BE2C (cell line): ENCODE results near the gene ZSCAN23. TPM values are rescaled to one million over a fixed set of nuclear protein-coding genes. Genes with fewer than 3 reads are reported as not detected.

Experiments used
- DNase-seq: peaks from one replicate; pipeline ENCODE4 v3.0.0-alpha.2; 2020
- H3K27me3 ChIP-seq: fragments of 250-450 bp; sonication (Bioruptor Pico); 2 replicates; pipeline ENCODE4 v1.5.1; 2020; ENCODE audit warnings: mild to moderate bottlenecking
- H3K36me3 ChIP-seq: fragments of 250-450 bp; sonication (Bioruptor Pico); 2 replicates; pipeline ENCODE4 v1.5.1; 2020; ENCODE audit warnings: mild to moderate bottlenecking
- H3K4me1 ChIP-seq: fragments of 250-450 bp; sonication (Bioruptor Pico); 2 replicates; pipeline ENCODE4 v1.5.1; 2020
- H3K4me3 ChIP-seq: 2 replicates; pipeline ENCODE4 v1.5.1; 2011; ENCODE audit warnings: low read depth, low read length
- H3K9me3 ChIP-seq: fragments of 250-450 bp; sonication (Bioruptor Pico); 2 replicates; pipeline ENCODE4 v1.5.1; 2020
- CTCF ChIP-seq: IDR thresholded peaks from 2 replicates; pipeline ENCODE4 v1.5.1; 2012; ENCODE audit warnings: mild to moderate bottlenecking, low read depth, low read length
- polyA plus RNA-seq: library from polyadenylated mRNA; unstranded; fragments of >200 nt; gene quantifications from one replicate; pipeline ENCODE4 v1.2.1, GENCODE V29; 2012; ENCODE audit warnings: low read depth, missing spikeins; ENCODE audit not compliant: insufficient read length, insufficient read depth

ZSCAN23 gene
- polyA plus RNA-seq = 3.9 TPM

DNA sequence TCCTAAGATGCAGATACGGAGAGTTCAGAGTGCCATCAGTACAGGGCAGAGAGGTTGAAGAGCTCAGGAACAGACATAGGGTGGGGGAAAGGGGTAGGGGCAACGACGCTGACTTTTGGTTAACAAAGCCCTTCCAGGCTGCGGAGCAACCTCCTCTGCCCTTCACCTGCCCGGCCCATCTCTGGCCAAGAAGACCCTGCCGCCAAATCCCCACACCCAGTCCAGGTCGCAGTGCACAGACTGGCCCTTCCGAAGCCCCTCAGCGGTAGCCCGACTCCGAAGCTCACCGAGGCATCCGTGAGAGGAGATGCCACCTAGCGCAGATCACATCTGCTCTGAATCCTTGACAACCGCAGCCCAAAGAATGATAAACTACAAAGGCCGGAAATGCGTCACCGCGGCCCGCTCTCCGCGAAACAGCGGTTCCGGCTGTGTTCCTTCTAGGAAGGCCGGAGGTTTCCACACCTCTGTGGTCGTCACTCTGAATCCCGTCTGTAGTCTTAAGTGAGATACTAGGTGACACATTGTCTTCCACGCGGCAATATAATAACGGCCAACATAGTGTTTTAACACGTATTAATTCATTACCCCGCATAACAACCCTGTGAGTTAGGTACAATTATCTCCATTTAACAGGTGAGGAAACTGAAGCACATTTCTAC is at the start of gene ZSCAN23:
TSS of gene ZSCAN23 (minus strand) at position 380 of the 662 bp plus-strand sequence. CDS start 7,225 bp downstream, outside the sequence.
- TF ChIP-seq CTCF = no peak
- Histone ChIP-seq H3K4me3 (peak within 1 kb of the TSS; percentile 93), H3K9me3 (no peaks in the 10 kb centered on the region; the same call in 1 of the 2 replicates), H3K36me3 (no peaks in the 10 kb centered on the region), H3K27me3 (peaks cover 3% of the 10 kb centered on the region; the same call in 1 of the 2 replicates), H3K4me1 (no peaks in the 10 kb centered on the region)
- peak; percentile 84 for DNase-seq

DNA sequence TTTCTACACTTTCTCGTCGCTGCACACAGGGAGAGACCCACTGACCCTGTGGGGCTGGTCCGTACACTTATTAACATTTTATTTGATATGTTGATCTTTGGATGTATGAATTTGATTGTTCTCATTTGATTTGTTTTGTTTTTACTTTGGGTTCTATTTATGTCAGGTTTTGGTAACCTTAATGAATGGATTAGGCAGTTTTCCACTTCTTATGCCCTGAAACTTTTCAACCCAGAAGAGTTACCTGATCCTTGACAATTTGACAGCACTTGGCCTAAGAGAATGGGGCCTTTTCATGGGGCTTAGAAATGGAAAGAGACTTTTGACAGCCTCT is 48.7 kb upstream of the ZSCAN23 start:
- DNase-seq = no peak
- no peak for TF ChIP-seq CTCF
- H3K4me3 ChIP-seq = no peak overlapping the region
- H3K27me3 ChIP-seq = no peaks in the 10 kb centered on the region
- no peaks in the 10 kb centered on the region for H3K36me3 ChIP-seq
- no peaks in the 10 kb centered on the region for H3K9me3 ChIP-seq
- no peaks in the 10 kb centered on the region for H3K4me1 ChIP-seq

GRCh38 chr6:28490205-28490890 is 47.1 kb upstream of the ZSCAN23 start:
- H3K4me1 ChIP-seq = no peaks in the 10 kb centered on the region
- H3K27me3 ChIP-seq = no peaks in the 10 kb centered on the region
- no peaks in the 10 kb centered on the region for H3K9me3 ChIP-seq
- peak overlapping the region; percentile 80 for H3K4me3 ChIP-seq
- no peaks in the 10 kb centered on the region for H3K36me3 ChIP-seq
- no peak for TF ChIP-seq CTCF
- DNase-seq = no peak

DNA sequence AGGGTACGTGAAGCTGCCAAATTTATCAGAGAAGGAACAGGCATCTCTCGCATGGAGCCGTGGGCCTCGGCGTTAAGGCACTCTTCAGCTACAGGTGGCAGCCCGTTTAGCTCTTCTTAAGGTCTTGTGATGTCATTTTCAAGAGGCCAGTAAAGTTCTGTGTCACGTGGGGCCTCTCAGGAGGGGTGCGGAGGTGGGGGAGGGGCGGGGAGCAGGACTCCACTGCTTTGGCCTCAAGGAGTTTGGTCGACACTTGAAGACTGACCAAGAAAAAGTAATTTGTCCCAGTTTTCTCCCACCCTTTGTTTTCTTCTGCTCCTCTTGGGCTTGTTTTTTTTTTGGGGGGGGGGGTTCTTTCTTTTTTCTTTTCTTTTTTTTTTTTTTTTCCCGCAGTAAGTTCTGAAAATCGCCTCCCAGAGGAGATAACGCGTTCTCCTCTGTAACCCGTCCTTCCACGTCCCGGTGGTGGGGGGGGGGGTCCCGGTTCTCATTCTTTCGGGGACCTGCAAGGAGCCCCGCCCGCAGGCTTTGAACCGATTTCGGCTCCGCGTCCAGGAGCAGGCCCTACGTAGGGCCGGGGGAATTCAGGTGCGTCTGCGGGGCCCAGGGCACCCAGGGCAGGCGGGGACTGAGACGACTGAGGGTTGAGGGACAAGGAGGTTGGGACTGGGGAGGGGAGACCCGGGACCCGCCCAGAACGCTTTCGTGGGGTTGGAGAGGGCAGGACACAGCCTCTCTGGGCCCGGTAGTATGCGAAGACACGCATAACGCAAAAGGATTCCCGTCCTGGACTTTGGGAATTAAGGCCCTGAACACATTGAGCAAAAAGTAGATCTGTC is 46.3 kb upstream of the ZSCAN23 start:
- TF ChIP-seq CTCF = no peak
- Histone ChIP-seq H3K4me3 (peak overlapping the region; percentile 80), H3K36me3 (no peaks in the 10 kb centered on the region), H3K4me1 (no peaks in the 10 kb centered on the region), H3K9me3 (no peaks in the 10 kb centered on the region), H3K27me3 (no peaks in the 10 kb centered on the region)
- peak; percentile 66 for DNase-seq

GRCh38 chr6:28488916-28489365 is 45.6 kb upstream of the ZSCAN23 start:
- no peak for TF ChIP-seq CTCF
- peak overlapping the region; percentile 80 for H3K4me3 ChIP-seq
- H3K36me3 ChIP-seq = no peaks in the 10 kb centered on the region
- H3K9me3 ChIP-seq = no peaks in the 10 kb centered on the region
- DNase-seq = peak; percentile 69
- H3K27me3 ChIP-seq = peaks cover 2% of the 10 kb centered on the region; the same call in 1 of the 2 replicates
- H3K4me1 ChIP-seq = no peaks in the 10 kb centered on the region
